ENCODE data around the gene CLCA2. TPM values are rescaled to one million over a fixed set of nuclear protein-coding genes. Genes with fewer than 3 reads are reported as not detected.

The CLCA2 gene
- total RNA-seq, 1 experiment from 2014 or later, result not detected

DNA sequence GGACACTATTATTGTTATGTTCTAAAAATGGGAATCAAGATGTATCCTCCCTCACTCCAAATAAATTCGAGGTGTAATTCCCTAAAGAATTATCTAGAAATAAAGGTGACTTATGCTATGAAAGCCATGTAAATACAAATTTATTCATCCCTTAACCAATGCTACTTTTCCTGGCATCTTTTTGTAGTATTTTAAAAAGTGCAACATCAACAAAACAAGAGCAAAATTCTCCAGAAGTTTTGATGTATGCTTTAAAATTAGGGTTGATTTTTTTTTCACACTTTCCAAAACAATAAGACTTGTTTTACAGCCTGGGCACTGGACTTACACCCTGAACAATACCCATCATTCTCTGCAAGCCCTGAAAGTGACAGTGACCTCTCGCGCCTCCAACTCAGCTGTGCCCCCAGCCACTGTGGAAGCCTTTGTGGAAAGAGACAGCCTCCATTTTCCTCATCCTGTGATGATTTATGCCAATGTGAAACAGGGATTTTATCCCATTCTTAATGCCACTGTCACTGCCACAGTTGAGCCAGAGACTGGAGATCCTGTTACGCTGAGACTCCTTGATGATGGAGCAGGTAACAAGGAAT lies 23.3 kb downstream of the CLCA2 start:
- Histone ChIP-seq H3K36me3 (no peaks in the 10 kb centered on the region), H3K9me3 (replicated peaks) (no peaks in the 10 kb centered on the region)
- no peak for DNase-seq

DNA sequence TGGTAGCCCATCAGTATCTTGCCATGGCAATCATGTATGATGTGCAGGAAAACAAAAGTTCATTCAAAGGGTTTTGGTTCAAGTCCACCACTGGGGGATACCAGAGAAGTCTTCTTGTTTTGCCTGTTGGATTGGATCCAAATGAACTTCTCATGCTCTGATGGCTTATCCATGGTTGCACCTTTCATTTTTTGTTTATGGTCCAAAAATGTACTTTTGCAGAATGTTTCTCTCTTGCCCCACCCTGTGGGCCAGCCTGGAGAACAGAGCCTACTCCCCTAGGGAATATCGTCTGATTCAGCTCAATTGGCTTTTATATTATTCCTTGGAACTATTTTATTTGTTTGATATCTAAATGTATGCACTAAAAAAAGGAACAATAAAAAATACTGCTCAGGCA lies 24.7 kb downstream of the CLCA2 start:
- Histone ChIP-seq H3K4me3 (no peak overlapping the region), H3K27me3 (no peaks in the 10 kb centered on the region)

More for the DNA sequence above, 23.3 kb downstream of the CLCA2 start:
- Histone ChIP-seq H3K4me3 (no peak overlapping the region), H3K27ac (no peak overlapping the region), H3K27me3 (no peaks in the 10 kb centered on the region), H3K4me1 (no peaks in the 10 kb centered on the region)

DNA sequence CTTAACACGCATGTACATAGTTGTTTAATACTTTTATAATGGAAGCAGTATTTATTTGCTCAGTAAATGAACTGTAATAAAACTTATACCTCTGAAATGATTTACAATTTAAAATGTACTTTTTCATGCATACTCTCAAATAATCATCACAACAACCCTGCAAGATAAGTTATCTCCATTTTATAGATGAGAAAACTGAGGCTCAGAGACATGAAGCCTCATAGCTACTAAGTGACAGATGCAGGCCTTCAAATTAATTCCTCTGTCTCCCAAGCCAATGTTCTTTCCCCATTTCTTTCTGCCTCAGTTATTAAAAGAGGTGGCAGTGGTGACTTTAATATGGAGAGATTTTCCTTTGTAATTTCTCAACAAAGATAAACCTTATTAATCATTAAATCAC lies 25.1 kb downstream of the CLCA2 start:
- Histone ChIP-seq H3K4me3 (no peak overlapping the region), H3K36me3 (no peaks in the 10 kb centered on the region), H3K27me3 (no peaks in the 10 kb centered on the region), H3K27ac (no peak overlapping the region), H3K9me3 (replicated peaks) (no peaks in the 10 kb centered on the region), H3K4me1 (no peaks in the 10 kb centered on the region)
- no peak for DNase-seq

More for the DNA sequence above, 24.7 kb downstream of the CLCA2 start:
- Histone ChIP-seq H3K36me3 (no peaks in the 10 kb centered on the region), H3K4me1 (no peaks in the 10 kb centered on the region), H3K9me3 (replicated peaks) (no peaks in the 10 kb centered on the region), H3K27ac (no peak overlapping the region)
- DNase-seq, result no peak

DNA sequence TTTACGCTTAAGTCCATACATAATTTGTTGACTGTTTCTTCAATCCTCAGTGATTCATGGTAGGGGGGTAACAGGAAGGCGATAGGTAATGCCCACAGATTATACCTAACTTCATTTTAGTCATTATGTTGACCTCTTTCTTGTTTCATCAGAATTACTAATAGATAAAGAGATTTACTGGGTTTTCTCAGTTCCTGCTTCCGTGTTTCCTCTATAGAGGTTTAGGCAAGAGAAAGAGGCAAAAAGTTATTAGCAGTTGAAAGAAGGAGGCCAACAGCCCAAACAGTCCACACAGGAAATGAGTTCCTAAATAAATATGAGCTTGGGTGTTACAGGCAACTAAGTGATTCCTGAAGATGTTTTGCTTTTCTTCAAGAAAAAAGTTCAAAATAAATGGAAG lies 26.9 kb downstream of the CLCA2 start:
- no peak overlapping the region for H3K4me3 ChIP-seq
- H3K27me3 ChIP-seq, result no peaks in the 10 kb centered on the region
- H3K9me3 ChIP-seq (replicated peaks), result no peaks in the 10 kb centered on the region
- H3K4me1 ChIP-seq, result no peaks in the 10 kb centered on the region
- H3K27ac ChIP-seq, result no peak overlapping the region
- H3K36me3 ChIP-seq, result no peaks in the 10 kb centered on the region
- DNase-seq, result no peak

DNA sequence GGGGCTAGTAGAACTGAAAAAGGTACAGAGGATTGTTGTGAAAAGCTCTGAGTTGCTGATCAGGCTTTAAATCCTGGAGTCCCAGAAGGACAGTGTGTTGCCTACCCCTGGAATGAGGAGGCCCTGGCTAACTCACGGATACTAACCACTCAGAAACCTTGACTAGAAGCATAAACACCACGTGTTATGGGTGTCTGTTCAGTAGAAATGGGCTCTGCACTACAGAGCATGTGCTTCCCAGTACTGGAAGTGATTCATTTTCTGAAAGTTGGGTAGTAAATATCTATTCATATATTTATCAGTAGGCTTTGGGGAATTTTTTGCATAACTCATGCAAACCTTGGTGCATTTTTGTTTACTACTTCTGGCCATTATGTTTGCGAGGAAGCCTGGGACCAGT lies 29.7 kb downstream of the CLCA2 start:
- no peak overlapping the region for H3K4me3 ChIP-seq
- no peaks in the 10 kb centered on the region for H3K4me1 ChIP-seq
- H3K9me3 ChIP-seq (replicated peaks), result no peaks in the 10 kb centered on the region
- no peaks in the 10 kb centered on the region for H3K36me3 ChIP-seq
- no peak for DNase-seq
- H3K27me3 ChIP-seq, result no peaks in the 10 kb centered on the region
- no peak overlapping the region for H3K27ac ChIP-seq

DNA sequence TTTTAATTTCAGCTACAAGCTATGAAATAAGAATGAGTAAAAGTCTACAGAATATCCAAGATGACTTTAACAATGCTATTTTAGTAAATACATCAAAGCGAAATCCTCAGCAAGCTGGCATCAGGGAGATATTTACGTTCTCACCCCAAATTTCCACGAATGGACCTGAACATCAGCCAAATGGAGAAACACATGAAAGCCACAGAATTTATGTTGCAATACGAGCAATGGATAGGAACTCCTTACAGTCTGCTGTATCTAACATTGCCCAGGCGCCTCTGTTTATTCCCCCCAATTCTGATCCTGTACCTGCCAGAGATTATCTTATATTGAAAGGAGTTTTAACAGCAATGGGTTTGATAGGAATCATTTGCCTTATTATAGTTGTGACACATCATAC lies 31.1 kb downstream of the CLCA2 start:
- Histone ChIP-seq H3K9me3 (replicated peaks) (no peaks in the 10 kb centered on the region), H3K36me3 (no peaks in the 10 kb centered on the region), H3K27me3 (no peaks in the 10 kb centered on the region), H3K4me1 (no peaks in the 10 kb centered on the region), H3K4me3 (no peak overlapping the region), H3K27ac (no peak overlapping the region)
- no peak for DNase-seq

DNA sequence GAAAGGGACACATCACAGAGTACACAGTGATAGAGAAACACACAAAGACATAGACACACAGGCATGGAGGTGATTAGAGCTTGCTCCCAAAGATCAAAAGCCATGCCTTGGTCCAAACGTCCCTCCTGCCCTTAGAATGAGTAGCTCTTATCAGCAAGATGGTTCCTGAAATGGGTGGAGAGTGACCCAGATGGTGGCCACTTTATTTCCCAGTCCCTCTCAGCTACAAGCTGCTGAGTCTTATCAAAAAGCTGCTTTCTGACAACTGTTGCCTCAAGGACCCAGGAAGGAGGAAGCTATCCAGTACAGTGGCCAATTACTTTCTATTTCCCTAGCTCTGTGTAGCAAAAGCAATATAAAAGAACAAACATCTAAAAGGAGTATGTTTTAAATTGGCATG lies 37.0 kb downstream of the CLCA2 start:
- Histone ChIP-seq H3K27ac (no peak overlapping the region), H3K27me3 (no peaks in the 10 kb centered on the region), H3K9me3 (replicated peaks) (no peaks in the 10 kb centered on the region), H3K4me1 (no peaks in the 10 kb centered on the region), H3K36me3 (no peaks in the 10 kb centered on the region), H3K4me3 (no peak overlapping the region)
- DNase-seq, result no peak

DNA sequence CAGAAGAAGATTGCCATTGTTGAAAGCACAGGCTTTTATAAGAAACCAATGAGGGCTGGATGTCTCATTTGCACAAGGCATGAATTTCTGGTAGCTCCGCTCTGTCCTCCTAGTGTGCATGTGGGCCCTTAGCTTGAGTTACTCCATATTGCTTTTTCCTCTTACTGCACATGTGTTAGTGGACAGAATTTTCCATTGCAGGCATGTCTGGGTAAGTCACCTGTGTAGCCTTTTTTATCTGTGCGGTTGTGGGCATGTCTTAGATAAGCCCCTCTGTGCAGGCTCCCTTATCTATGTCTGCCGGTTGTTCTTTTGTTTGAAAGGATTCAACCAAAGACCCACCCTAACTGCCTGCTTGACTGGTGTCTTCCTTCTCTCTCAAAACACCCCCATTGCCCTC lies 37.5 kb downstream of the CLCA2 start:
- no peak for DNase-seq
- no peaks in the 10 kb centered on the region for H3K27me3 ChIP-seq
- no peak overlapping the region for H3K27ac ChIP-seq
- H3K4me1 ChIP-seq, result no peaks in the 10 kb centered on the region
- H3K36me3 ChIP-seq, result no peaks in the 10 kb centered on the region
- no peak overlapping the region for H3K4me3 ChIP-seq
- H3K9me3 ChIP-seq (replicated peaks), result no peaks in the 10 kb centered on the region

DNA sequence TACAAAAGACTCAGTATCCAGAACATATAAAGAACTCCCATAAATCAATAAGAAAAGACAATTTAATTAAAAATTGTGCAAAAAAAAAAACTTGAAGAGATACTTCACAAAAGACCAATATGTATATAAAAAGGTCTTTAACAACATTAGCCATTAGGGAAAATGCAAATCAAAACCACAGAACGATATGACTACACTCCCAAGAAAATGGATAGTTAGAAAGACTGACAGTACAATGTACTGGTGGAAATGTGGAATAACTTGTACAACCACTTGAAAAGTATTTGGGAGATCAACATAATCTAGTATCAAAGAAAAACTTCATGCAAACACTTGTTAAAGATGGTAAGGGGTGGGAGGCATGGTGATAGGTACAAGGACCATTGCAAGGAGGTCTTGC lies 40.8 kb downstream of the CLCA2 start:
- H3K9me3 ChIP-seq (replicated peaks), result no peaks in the 10 kb centered on the region
- DNase-seq, result no peak
- no peaks in the 10 kb centered on the region for H3K27me3 ChIP-seq

DNA sequence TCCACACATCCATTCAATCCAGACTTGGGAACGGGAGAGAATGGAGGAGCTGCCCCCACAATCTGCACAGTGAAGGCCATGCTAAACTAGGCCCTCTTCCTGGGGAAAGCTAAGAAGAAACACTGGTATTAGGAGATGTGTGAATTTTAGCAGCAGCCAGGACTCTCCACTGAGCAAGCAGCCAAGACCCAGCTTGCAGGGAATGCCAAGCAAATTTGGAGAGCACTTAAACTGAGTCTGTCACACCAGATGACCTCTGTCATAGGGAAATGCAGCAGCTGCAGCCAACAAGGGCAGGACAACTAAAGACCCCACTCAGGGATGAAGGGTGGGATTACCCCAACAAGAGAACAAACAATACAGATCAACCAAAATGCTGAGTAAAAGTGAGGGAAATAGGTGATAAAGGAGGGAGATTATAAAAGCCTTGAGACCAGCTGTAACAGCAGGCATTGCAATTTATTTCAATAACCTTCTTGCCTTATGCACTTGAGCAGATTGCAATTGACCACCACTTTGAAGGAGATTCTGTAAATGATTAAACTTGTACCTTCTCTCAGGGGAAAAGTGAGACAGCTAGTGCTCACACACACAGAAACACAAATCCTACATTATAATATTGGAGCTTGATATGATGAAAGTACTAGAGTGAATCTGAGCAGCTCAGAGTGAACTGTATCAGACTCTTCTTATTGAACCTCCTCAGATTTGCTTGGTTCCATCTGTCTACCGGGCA lies 42.3 kb downstream of the CLCA2 start:
- Histone ChIP-seq H3K27ac (no peak overlapping the region), H3K4me1 (peaks cover under 1% of the 10 kb centered on the region; the same call in 1 of the 2 replicates), H3K36me3 (no peaks in the 10 kb centered on the region), H3K4me3 (no peak overlapping the region), H3K27me3 (no peaks in the 10 kb centered on the region), H3K9me3 (replicated peaks) (no peaks in the 10 kb centered on the region)
- DNase-seq, result no peak

More for the DNA sequence above, 40.8 kb downstream of the CLCA2 start:
- Histone ChIP-seq H3K36me3 (no peaks in the 10 kb centered on the region), H3K4me3 (no peak overlapping the region), H3K4me1 (no peaks in the 10 kb centered on the region), H3K27ac (no peak overlapping the region)

DNA sequence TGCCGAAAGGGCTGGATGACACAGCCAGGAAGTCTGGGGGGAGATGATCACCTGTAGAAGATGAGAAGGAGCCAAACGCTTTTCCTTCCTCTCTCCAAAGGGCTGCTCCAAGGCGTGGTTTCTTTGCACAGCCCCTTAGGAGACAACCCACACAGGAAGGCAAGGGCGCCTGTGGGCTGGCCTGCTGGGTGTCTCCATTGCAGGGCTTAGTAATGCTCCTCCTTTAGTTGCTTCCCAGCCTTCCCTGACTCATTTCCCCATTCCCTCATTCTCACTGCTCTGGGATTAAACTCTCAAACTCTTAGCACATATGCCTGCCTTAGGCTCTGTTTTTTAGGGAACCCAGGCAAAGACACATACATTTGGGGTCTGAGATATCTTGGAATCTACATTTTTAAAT lies 43.0 kb downstream of the CLCA2 start:
- Histone ChIP-seq H3K4me1 (peaks cover 3% of the 10 kb centered on the region; the same call in 1 of the 2 replicates), H3K4me3 (no peak overlapping the region), H3K27me3 (no peaks in the 10 kb centered on the region), H3K9me3 (replicated peaks) (no peaks in the 10 kb centered on the region), H3K36me3 (no peaks in the 10 kb centered on the region), H3K27ac (no peak overlapping the region)
- DNase-seq, result no peak

DNA sequence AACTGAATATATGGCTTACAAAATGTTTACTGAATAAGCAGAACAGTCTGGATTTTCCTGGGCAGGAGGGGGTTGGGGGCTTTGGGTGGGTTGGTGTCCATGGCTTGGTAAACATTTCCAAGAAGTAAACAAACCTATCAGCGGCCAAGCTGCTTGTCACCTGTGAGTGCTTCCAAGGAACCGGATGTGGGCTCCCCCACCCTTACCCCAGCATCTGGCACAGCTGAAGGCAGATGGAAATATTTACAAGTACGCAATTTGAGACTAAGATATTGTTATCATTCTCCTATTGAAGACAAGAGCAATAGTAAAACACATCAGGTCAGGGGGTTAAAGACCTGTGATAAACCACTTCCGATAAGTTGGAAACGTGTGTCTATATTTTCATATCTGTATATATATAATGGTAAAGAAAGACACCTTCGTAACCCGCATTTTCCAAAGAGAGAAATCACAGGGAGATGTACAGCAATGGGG lies 44.6 kb downstream of the CLCA2 start, which contains the start of gene CLCA1:
Gene CLCA1 (plus strand): TSS at position 427 of the 477 bp plus-strand sequence. CDS start 45 bp downstream, at position 472.
- DNase-seq, result no peak
- no peak within 1 kb of the TSS for H3K27ac ChIP-seq
- H3K4me1 ChIP-seq, result peaks cover 3% of the 10 kb centered on the region; the same call in 1 of the 2 replicates
- H3K36me3 ChIP-seq, result no peaks in the 10 kb centered on the region
- no peak within 1 kb of the TSS for H3K4me3 ChIP-seq
- H3K27me3 ChIP-seq, result no peaks in the 10 kb centered on the region
- H3K9me3 ChIP-seq (replicated peaks), result no peaks in the 10 kb centered on the region

DNA sequence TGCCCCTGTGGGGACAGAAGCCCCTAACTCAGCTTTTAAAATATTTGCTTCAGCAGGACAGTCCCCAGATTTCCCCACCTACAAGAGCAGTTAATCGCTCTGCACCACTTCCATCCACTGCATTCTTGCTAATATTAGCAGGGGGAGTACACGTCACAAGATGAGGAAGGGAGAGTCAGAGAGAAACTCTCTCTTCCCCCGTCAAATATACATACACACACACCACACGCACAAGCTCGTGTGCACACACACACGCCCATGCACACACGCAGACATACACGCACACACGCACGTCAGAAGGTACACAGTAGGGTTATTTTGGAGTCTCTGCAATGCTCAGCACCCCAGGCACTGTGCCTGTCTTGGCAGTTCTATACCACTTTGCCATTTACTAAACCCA lies 46.9 kb downstream of the CLCA2 start:
- Histone ChIP-seq H3K9me3 (replicated peaks) (no peaks in the 10 kb centered on the region), H3K27ac (no peak overlapping the region), H3K4me1 (peaks cover 3% of the 10 kb centered on the region; the same call in 1 of the 2 replicates), H3K36me3 (no peaks in the 10 kb centered on the region), H3K4me3 (no peak overlapping the region), H3K27me3 (no peaks in the 10 kb centered on the region)
- DNase-seq, result no peak

DNA sequence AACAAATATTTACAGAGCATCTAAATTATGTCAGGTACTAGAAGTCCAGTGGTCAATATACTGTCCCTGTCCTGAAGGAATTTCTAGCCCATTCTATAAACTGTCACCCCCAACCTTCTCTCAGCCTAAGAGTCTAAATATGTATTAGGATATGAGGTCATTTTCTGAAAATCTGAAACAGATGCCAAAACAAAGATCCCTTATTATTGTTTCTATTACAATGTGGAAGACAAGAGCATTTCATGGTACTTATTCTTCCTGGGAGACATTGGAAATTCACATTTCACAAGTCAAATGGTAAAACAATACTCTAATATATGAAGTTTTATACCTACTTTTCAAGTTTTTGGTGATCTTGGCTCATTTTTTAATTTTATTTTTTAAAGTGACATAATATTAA lies 47.3 kb downstream of the CLCA2 start:
- no peaks in the 10 kb centered on the region for H3K9me3 ChIP-seq (replicated peaks)
- no peak overlapping the region for H3K27ac ChIP-seq
- no peaks in the 10 kb centered on the region for H3K36me3 ChIP-seq
- H3K4me1 ChIP-seq, result peaks cover 3% of the 10 kb centered on the region; the same call in 1 of the 2 replicates
- H3K27me3 ChIP-seq, result no peaks in the 10 kb centered on the region
- no peak for DNase-seq
- H3K4me3 ChIP-seq, result no peak overlapping the region

DNA sequence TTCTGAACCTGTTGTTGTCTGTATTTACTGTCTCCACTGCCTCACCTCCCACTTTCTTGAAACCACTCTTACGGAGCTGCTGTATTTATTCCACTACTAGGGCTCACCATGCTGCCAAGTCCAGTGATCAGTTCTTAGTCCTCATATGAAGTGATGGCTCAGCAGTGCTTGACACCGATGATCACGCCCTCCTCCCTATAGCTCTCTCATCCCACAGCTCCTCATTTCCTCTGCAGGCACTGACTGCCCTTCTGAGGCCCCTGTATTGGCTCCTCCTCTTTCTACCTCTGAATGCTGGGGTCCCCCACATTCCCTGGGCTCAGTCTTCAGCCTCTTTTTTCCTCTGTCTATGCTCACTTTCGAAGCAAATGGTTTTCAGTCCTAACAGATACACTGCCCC lies 48.2 kb downstream of the CLCA2 start:
- Histone ChIP-seq H3K4me1 (peaks cover 3% of the 10 kb centered on the region; the same call in 1 of the 2 replicates), H3K36me3 (no peaks in the 10 kb centered on the region), H3K9me3 (replicated peaks) (no peaks in the 10 kb centered on the region), H3K27ac (no peak overlapping the region), H3K27me3 (no peaks in the 10 kb centered on the region), H3K4me3 (no peak overlapping the region)
- DNase-seq, result no peak
